Measurements from ENCODE around the gene RBL1.
"Not testable (repeated sequence)": the region's sequence is repeated elsewhere in the genome, so short reads cannot be mapped to it uniquely, and the experiment has no call there.

Gene RBL1

GRCh38 chr20:36998652-36999051 is 97.1 kb downstream of the RBL1 start:
- no peak for DNase-seq (ENCODE audit: low read depth)
- no peak for TF ChIP-seq CTCF (conservative IDR thresholded peaks at IDR 0.05; ENCODE audit: low read depth, low read length)
- no peak overlapping the region for H3K4me3 ChIP-seq (ENCODE audit: low read depth, low read length)

GRCh38 chr20:36997121-36997520 is 98.7 kb downstream of the RBL1 start:
- H3K4me3 ChIP-seq (ENCODE audit: low read depth, low read length): no peak overlapping the region
- DNase-seq (ENCODE audit: low read depth): no peak
- no peak for TF ChIP-seq CTCF (conservative IDR thresholded peaks at IDR 0.05; ENCODE audit: low read depth, low read length)

- not testable (repeated sequence) for H3K4me3 ChIP-seq (ENCODE audit: low read depth, low read length); DNase-seq (ENCODE audit: low read depth)
These were observed 101.6 kb downstream of the RBL1 start for GRCh38 chr20:36994221-36994620.

GRCh38 chr20:36992802-36993334 is 102.9 kb downstream of the RBL1 start:
- no peak for DNase-seq (ENCODE audit: low read depth)
- TF ChIP-seq CTCF (conservative IDR thresholded peaks at IDR 0.05; ENCODE audit: low read depth, low read length): no peak
- no peak overlapping the region for H3K4me3 ChIP-seq (ENCODE audit: low read depth, low read length)

- no peak for DNase-seq (ENCODE audit: low read depth)
- no peak overlapping the region for H3K4me3 ChIP-seq (ENCODE audit: low read depth, low read length)
- TF ChIP-seq CTCF (conservative IDR thresholded peaks at IDR 0.05; ENCODE audit: low read depth, low read length): no peak
These were observed 104.1 kb downstream of the RBL1 start for GRCh38 chr20:36991703-36992102.

GRCh38 chr20:36989797-36990196 is 106.0 kb downstream of the RBL1 start:
- no peak for TF ChIP-seq CTCF (conservative IDR thresholded peaks at IDR 0.05; ENCODE audit: low read depth, low read length)
- H3K4me3 ChIP-seq (ENCODE audit: low read depth, low read length): no peak overlapping the region
- no peak for DNase-seq (ENCODE audit: low read depth)

GRCh38 chr20:36988494-36988966 is 107.3 kb downstream of the RBL1 start:
- peak; percentile 23 for DNase-seq (ENCODE audit: low read depth)
- TF ChIP-seq CTCF (conservative IDR thresholded peaks at IDR 0.05; ENCODE audit: low read depth, low read length): no peak
- no peak overlapping the region for H3K4me3 ChIP-seq (ENCODE audit: low read depth, low read length)
